ENCODE data around the gene SEC11A. TPM values are rescaled to one million over a fixed set of nuclear protein-coding genes. Genes with fewer than 3 reads are reported as not detected.

SEC11A gene
- total RNA-seq, 1 experiment from 2014 or later = 192 TPM

DNA sequence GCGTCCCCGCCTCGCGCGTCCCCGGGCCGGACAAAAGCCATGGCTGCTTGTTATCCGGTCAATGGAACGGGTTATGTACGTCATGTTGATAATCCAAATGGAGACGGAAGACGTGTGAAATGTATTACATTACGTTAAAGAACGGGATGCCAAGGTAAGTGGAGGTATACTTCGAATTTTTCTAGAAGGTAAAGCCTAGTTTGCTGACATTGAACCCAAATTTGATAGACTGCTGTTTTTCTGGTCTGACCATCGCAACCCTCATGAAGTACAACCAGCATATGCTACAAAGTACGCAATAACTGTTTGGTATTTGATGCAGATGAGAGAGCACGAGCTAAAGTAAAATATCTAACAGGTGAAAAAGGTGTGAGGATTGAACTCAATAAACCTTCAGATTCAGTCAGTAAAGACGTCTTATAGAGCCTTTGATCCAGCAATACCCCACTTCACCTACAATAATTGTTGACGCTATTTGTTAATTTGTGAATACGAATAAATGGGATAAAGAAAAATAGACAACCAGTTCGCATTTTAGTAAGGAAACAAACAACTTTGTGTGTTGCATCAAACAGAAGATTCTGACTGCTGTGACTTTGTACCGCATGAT lies 81.6 kb downstream of the SEC11A start:
- CTCF ChIA-PET = interaction anchor here (0.6 to 2.0 kb wide), 5 partner anchors 14 to 359 kb away, joined by 3 to 8 read pairs (median 4); partner anchors contain the start of gene WDR73
- Mint-ChIP-seq H3K27ac (ENCODE audit: low read depth, unreplicated experiment) (no peak overlapping the region), H3K4me1 (ENCODE audit: insufficient read depth, unreplicated experiment) (peaks cover 23% of the 10 kb centered on the region)

DNA sequence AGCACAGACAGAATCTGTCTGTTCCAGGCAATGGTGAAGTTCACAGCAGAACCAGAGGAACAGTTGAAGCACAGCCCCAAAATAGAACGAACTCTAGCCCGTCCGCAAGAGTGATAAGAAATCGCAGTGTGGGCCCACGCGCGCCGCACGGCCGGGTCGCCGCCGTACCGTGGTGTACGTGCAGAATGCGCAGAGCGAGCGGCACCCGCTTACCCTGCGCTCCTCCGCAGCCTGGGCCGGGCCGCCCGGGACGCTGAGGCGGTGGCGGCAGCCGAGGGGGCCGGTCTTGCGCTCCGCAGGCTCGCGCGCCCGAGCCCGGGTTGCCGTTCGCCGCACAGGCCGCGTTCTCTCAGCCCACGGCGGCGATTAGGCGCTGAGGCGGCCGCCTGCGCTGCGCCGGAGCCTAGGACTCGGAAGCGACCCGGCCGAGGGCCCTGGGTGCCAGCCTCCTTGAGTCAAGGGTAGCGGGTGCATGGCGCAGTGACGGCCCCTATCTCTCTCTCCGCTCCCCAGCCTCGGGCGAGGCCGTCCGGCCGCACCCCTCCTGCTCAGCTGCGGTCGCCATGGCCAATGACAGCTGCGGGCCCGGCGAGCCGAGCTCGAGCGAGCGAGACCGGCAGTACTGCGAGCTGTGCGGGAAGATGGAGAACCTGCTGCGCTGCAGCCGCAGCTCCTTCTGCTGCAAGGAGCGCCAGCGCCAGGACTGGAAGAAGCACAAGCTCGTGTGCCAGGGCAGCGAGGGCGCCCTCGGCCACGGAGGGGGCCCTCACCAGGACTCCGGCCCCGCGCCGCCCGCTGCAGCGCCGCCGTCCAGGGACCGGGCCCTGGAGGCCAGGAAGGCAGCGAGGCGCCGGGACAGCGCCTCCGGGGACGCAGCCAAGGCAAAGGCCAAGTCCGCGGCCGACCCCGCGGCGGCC lies 82.4 kb downstream of the SEC11A start:
- Mint-ChIP-seq H3K9me3 (ENCODE audit: unreplicated experiment) (no peaks in the 10 kb centered on the region), H3K4me1 (ENCODE audit: insufficient read depth, unreplicated experiment) (peaks cover 23% of the 10 kb centered on the region), H3K27ac (ENCODE audit: low read depth, unreplicated experiment) (peak overlapping the region; percentile 71), H3K4me3 (ENCODE audit: unreplicated experiment) (peak overlapping the region; percentile 91), H3K27me3 (ENCODE audit: insufficient read depth, unreplicated experiment) (no peaks in the 10 kb centered on the region), H3K36me3 (ENCODE audit: insufficient read depth, unreplicated experiment) (peaks cover 42% of the 10 kb centered on the region)
- intact Hi-C loops (cut with micrococcal nuclease) = no loop called here
- ChIA-PET CTCF (interaction anchor here (0.6 to 1.9 kb wide), 2 partner anchors 46 to 359 kb away, joined by 3 to 8 read pairs; no protein-coding TSS in a partner anchor), POLR2A (interaction anchor here (0.9 to 2.6 kb wide), 10 partner anchors 8 to 296 kb away, joined by 3 to 22 read pairs (median 4); partner anchors contain the start of genes WDR73 and ZSCAN2)
- DNase-seq (ENCODE audit: unreplicated experiment) = peak; percentile 76
- BruUV-seq (replicated peaks) = no TSS peak
- TF ChIP-seq, protein P1, sequence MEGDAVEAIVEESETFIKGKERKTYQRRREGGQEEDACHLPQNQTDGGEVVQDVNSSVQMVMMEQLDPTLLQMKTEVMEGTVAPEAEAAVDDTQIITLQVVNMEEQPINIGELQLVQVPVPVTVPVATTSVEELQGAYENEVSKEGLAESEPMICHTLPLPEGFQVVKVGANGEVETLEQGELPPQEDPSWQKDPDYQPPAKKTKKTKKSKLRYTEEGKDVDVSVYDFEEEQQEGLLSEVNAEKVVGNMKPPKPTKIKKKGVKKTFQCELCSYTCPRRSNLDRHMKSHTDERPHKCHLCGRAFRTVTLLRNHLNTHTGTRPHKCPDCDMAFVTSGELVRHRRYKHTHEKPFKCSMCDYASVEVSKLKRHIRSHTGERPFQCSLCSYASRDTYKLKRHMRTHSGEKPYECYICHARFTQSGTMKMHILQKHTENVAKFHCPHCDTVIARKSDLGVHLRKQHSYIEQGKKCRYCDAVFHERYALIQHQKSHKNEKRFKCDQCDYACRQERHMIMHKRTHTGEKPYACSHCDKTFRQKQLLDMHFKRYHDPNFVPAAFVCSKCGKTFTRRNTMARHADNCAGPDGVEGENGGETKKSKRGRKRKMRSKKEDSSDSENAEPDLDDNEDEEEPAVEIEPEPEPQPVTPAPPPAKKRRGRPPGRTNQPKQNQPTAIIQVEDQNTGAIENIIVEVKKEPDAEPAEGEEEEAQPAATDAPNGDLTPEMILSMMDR (IDR thresholded peaks at IDR 0.05; ENCODE audit: unreplicated experiment) = no peak

More for the DNA sequence above, 81.6 kb downstream of the SEC11A start:
- TF ChIP-seq, protein P1 (IDR thresholded peaks at IDR 0.05; ENCODE audit: unreplicated experiment) = no peak
- no peak for DNase-seq (ENCODE audit: unreplicated experiment)
- Mint-ChIP-seq H3K36me3 (ENCODE audit: insufficient read depth, unreplicated experiment) (peaks cover 50% of the 10 kb centered on the region), H3K27me3 (ENCODE audit: insufficient read depth, unreplicated experiment) (no peaks in the 10 kb centered on the region), H3K4me3 (ENCODE audit: unreplicated experiment) (peak overlapping the region; percentile 91), H3K9me3 (ENCODE audit: unreplicated experiment) (no peaks in the 10 kb centered on the region)
- intact Hi-C loops (cut with micrococcal nuclease) = no loop called here
- POLR2A ChIA-PET = interaction anchor here (0.9 to 2.6 kb wide), 11 partner anchors 8 to 295 kb away, joined by 3 to 22 read pairs (median 5); partner anchors contain the start of genes WDR73 and ZSCAN2
- no TSS peak for BruUV-seq (replicated peaks)

DNA sequence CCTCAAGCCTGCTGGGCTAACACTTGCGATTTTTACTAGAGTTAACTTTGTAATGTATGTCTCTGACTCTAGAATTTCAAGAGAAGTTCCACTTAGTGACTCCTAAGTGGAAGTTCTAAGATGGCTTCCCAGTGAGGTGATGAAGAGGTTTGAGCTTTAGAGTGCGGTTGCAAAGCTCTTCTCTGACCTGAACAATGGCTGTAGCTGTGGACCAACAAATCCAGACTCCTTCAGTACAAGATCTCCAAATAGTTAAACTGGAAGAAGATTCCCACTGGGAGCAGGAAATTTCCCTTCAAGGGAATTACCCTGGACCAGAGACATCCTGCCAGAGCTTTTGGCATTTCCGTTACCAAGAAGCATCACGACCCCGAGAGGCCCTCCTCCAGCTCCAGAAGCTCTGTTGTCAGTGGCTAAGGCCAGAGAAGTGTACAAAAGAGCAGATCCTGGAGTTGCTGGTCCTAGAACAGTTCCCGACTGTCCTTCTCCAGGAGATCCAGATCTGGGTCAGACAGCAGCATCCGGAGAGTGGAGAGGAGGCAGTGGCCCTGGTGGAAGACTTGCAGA lies 84.2 kb downstream of the SEC11A start:
- Mint-ChIP-seq H3K27ac (ENCODE audit: low read depth, unreplicated experiment) (peak overlapping the region; percentile 88), H3K9me3 (ENCODE audit: unreplicated experiment) (no peaks in the 10 kb centered on the region), H3K4me3 (ENCODE audit: unreplicated experiment) (peak overlapping the region; percentile 91), H3K36me3 (ENCODE audit: insufficient read depth, unreplicated experiment) (peaks cover 26% of the 10 kb centered on the region), H3K4me1 (ENCODE audit: insufficient read depth, unreplicated experiment) (peaks cover 18% of the 10 kb centered on the region), H3K27me3 (ENCODE audit: insufficient read depth, unreplicated experiment) (no peaks in the 10 kb centered on the region)
- TSS peak; percentile 71 for BruUV-seq (replicated peaks)
- peak; percentile 11 for DNase-seq (ENCODE audit: unreplicated experiment)
- intact Hi-C loops (cut with micrococcal nuclease) = loop anchor here (1.0 to 2.0 kb wide), 2 partner anchors 23 to 31 kb away; partner anchors contain the start of genes WDR73 and ZSCAN2
- ChIA-PET CTCF (interaction anchor here (1.2 to 2.4 kb wide), 3 partner anchors 22 to 62 kb away, joined by 5 to 6 read pairs (median 5); partner anchors contain the start of gene WDR73), POLR2A (interaction anchor here (0.7 to 4.2 kb wide), 24 partner anchors 9 to 954 kb away, joined by 3 to 50 read pairs (median 4); partner anchors contain the start of genes NMB, SEC11A, WDR73 and ZSCAN2)
- TF ChIP-seq, protein P1 (IDR thresholded peaks at IDR 0.05; ENCODE audit: unreplicated experiment) = no peak

Data from MCF 10A (cell line).